Kidney glomerular epithelial cell (primary cell): ENCODE data around the gene ECE2.

Source experiments
- DNase-seq: peaks from one replicate; lab custom pipeline; 2025; lab: John Stamatoyannopoulos, UW

Gene ECE2

GRCh38 chr3:184240384-184241140 lies 35.3 kb upstream of the ECE2 start:
- DNase-seq: no peak

- no peak for DNase-seq
These were observed 34.7 kb upstream of the ECE2 start for GRCh38 chr3:184241141-184241446.

GRCh38 chr3:184241447-184242296 lies 34.1 kb upstream of the ECE2 start:
- peak; percentile 14 for DNase-seq

- DNase-seq: no peak
These were observed 33.5 kb upstream of the ECE2 start for GRCh38 chr3:184242297-184242685.

- DNase-seq: peak; percentile 68
These were observed 27.1 kb upstream of the ECE2 start, which contains the start of gene ALG3 for GRCh38 chr3:184248454-184249411. ALG3 (minus strand) TSS chr3:184248962; CDS start chr3:184248940, 22 bp downstream.

- peak; percentile 96 for DNase-seq
These were observed 26.2 kb upstream of the ECE2 start, which contains the start of gene EEF1AKMT4 for GRCh38 chr3:184249412-184250166. EEF1AKMT4 (plus strand) TSS chr3:184249672; CDS start chr3:184249695, 23 bp downstream.

GRCh38 chr3:184250167-184250828 lies 25.5 kb upstream of the ECE2 start:
- peak; percentile 88 for DNase-seq

- DNase-seq: no peak
These were observed 20.4 kb upstream of the ECE2 start for GRCh38 chr3:184255291-184256039.

GRCh38 chr3:184257083-184257915 lies 18.5 kb upstream of the ECE2 start:
- no peak for DNase-seq

GRCh38 chr3:184258926-184259325 lies 16.9 kb upstream of the ECE2 start:
- no peak for DNase-seq

- DNase-seq: no peak
These were observed 16.4 kb upstream of the ECE2 start for GRCh38 chr3:184259396-184259877.

- DNase-seq: peak; percentile 12
These were observed 15.7 kb upstream of the ECE2 start for GRCh38 chr3:184259878-184260723.

GRCh38 chr3:184260724-184261269 lies 15.0 kb upstream of the ECE2 start:
- no peak for DNase-seq

- peak; percentile 36 for DNase-seq
These were observed 14.5 kb upstream of the ECE2 start, which contains the start of gene CAMK2N2 for GRCh38 chr3:184261270-184261853. CAMK2N2 (minus strand) TSS chr3:184261553; CDS start chr3:184261285, 268 bp downstream.

- peak; percentile 20 for DNase-seq
These were observed 13.7 kb upstream of the ECE2 start for GRCh38 chr3:184261854-184262763.

- no peak for DNase-seq
These were observed 13.1 kb upstream of the ECE2 start for GRCh38 chr3:184262764-184263179.
